Putamen (tissue), 1 donor: ENCODE measurements around the gene GALP.
"Not testable (repeated sequence)": the region's sequence is repeated elsewhere in the genome, so short reads cannot be mapped to it uniquely, and the experiment has no call there.

Source experiments
- DNase-seq: peaks from one replicate; pipeline ENCODE4 v3.0.0-alpha.2; 2016; ENCODE audit warnings: low spot score

GALP gene

GRCh38 chr19:56148096-56148495, 27.7 kb upstream of the GALP start:
- no peak for DNase-seq

- DNase-seq: not testable (repeated sequence)
Observed at GRCh38 chr19:56148955-56149655, 26.7 kb upstream of the GALP start.

GRCh38 chr19:56149656-56150038, 26.2 kb upstream of the GALP start:
- DNase-seq: no peak

- no peak for DNase-seq
Observed at GRCh38 chr19:56150358-56150757, 25.4 kb upstream of the GALP start.

DNA sequence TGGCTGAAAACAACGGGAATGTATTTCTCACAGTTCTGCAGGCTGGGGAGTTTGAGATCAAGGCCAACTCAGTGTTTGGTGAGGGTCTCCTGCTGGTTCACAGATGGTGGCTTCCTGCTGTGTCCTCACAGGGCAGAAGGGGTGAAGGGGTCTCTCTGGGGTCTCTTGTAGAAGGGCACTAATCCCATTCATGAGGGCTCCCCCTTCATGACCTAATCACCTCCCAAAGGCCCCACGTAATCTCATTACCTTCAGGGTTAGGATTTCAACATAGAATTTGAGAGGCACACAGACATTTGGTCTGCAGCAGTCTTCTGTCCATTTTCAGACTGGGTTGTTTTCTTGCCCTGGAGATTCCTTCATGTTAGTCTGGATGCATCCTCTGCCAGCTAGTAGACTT, 23.2 kb upstream of the GALP start:
- no peak for DNase-seq

- no peak for DNase-seq
Observed at GRCh38 chr19:56153507-56153906, 22.3 kb upstream of the GALP start.

GRCh38 chr19:56155124-56155687, 20.6 kb upstream of the GALP start:
- no peak for DNase-seq

GRCh38 chr19:56156768-56157167, 19.0 kb upstream of the GALP start:
- no peak for DNase-seq

GRCh38 chr19:56158170-56158757, 17.5 kb upstream of the GALP start:
- no peak for DNase-seq

DNA sequence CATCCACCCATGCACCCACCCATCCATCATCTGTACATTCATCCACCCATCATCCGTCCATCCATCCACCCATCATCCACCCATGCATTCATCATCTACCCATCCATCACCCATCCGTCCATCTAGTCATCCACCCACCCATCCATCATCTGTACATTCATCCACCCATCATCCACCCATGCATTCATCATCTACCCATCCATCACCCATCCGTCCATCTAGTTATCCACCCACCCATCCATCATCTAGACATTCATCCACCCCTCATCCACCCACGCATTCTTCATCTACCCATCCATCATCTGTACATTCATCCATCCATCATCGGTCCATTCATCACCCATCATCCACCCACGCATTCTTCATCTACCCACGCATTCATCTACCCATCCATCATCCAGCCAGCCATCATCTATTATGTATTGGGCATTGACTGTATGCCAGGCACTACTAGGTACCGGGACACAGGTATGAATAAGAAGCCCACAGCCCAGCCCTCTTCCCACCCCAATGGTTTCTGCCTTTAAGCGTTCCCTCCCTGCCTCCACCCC, 16.7 kb upstream of the GALP start:
- no peak for DNase-seq

DNA sequence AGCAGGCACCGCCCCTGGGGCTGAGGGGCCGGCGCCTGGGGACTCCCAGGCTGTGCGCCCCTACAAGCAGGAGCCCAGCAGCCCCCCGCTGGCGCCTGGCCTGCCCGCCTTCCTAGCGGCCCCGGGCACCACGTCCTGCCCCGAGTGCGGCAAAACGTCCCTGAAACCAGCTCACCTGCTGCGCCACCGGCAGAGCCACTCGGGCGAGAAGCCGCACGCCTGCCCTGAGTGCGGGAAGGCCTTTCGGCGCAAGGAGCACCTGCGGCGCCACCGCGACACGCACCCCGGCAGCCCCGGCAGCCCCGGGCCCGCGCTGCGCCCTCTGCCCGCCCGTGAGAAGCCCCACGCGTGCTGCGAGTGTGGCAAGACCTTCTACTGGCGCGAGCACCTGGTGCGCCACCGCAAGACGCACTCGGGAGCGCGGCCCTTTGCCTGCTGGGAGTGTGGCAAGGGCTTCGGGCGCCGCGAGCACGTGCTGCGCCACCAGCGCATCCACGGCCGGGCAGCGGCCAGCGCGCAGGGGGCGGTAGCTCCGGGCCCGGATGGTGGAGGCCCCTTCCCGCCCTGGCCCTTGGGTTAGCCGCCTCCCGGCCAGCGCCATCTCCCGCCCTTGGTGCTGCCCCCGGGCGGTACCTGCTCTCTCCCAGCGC, 16.1 kb upstream of the GALP start:
- DNase-seq: no peak

GRCh38 chr19:56161534-56161933, 14.3 kb upstream of the GALP start:
- DNase-seq: no peak

DNA sequence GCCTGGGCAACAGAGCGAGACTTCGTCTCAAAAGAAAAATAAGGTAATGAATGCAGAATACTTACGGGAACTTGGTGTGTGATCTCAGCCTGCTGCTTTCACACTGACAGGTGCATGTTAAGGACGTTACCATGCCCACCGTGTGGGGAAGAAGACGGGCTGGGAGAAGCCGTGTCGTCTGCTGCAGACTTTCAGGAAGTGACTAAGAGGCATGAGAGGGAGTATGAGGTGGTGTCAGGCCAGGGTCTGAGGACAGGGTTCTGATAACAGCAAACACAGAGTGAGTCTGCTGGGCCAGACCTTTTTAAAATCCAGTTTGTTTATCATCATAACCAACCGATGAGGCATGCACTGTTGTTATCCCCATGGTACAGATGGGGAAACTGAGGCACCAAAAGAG, 13.6 kb upstream of the GALP start:
- DNase-seq: no peak

DNA sequence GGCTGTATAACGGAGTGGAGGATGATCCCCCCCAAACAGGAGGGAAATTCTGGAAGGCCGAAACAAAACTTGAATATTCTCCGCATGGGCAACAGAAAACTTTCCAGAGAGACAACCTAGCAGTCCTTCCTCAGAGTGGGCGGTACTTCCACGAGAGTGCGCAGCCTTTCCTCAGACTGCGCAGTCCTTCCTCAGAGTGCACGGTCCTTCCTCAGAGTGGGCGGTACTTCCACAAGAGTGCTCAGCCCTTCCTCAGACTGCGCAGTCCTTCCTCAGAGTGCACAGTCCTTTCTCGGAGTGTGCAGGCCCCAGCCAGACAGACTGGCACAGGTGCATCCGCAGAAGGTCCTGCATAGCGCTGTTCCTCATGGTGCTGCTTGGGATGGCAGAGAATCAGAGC, 12.7 kb upstream of the GALP start:
- no peak for DNase-seq

- DNase-seq: no peak
Observed at GRCh38 chr19:56167064-56167578, 8.7 kb upstream of the GALP start.

DNA sequence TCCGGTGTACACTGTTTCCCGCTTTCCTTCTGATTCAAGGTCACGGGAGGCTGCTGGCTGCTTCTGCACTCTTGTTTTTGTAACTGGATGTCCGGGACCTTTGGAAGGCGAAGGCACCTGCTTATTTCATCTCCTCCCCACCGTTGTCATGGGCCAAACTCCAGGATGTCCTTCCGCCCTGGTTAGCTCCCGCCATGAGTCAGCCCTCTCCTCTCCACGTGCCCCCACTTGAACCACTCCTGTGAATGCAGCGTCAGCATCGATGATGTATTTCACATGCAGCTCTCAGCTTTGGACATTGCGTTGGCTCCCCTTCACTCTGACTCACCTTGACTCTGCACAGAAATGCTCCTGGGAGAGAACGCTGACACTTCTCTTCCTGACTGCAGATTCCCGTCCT, 5.5 kb upstream of the GALP start:
- no peak for DNase-seq

DNA sequence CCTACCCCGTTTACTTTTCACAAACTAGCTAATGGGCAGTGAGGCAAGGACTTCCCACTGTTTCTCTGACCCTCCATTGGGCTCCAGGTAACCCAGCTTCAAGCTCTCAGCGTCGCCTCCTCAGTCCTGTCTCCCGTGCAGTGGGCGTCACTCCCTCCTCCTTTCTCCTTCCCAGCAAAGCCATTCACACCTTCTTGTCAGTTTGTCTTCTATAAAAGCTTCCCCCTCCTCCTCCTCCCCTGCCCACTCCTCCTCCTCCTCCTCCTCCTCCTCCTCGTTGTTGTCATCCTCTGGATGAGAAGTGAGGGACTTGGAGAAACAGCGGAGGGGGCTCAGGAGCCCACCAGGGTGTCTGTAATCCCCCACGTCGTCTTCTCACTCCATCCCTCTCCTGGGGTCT, 1.7 kb upstream of the GALP start:
- DNase-seq: no peak

DNA sequence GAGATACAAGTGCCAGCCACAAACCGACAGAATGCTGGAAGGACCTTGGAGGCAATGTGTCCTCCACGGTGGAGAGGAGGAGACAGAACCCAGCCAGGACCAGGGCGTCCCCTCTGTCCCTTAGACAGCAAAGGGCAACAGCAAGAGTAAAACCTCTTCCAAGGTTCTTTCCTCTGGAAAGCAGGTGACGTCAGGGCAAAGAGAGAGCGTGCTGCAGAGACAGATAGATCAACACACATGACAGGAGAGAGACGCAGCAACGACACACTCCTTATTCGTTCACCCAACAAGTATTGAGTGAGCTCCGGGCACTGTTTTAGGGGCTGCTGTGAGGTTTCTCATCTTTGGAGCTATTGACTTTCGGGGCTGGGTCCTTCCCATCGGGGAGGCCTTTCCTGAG, 1.3 kb upstream of the GALP start:
- DNase-seq: no peak

GRCh38 chr19:56176310-56176709, 502 bp downstream of the GALP start:
- DNase-seq: not testable (repeated sequence)

DNA sequence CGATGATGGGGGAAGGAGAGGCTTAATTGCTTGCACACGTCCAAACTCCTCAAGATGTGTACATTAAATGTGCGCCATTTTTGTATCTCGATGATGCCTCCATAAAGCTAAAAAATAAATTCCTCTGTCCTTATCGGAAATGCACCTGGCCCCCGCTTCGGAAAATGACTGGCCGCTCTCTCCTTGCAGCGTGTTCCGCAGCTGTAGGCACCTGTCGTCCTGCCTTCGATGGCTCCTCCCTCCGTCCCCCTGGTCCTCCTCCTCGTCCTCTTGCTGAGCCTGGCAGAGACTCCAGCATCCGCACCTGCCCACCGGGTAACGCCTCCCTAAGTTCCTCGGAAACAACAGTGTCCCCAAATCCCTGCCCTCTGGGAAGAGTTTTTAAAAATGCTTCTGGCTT, 1.1 kb downstream of the GALP start:
- no peak for DNase-seq

GRCh38 chr19:56177564-56178243, 1.9 kb downstream of the GALP start:
- no peak for DNase-seq

DNA sequence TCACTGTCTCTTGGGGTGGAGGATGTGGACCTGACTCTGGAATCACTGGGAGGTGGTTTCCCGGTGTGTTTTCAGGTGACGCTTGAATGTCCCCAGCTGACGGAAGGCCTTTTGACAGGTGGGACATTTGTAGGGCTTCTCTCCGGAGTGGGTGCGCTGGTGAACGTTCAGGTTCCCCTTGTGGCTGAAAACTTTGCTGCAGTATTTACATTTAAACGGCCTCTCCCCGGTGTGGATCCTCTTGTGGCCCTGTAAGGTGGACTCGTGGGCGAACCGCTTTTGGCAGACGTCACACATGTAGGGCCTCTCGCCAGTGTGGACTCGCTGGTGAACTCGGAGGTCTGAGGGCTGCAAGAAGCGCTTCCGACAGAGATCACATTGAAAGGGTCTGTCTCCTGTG, 14.0 kb downstream of the GALP start:
- DNase-seq: no peak
